Suppressor macrophage treated with lipopolysaccharide for 4 hours (primary cell): ENCODE results near the gene SCUBE1.

Experiments
- DNase-seq: peaks from one replicate; pipeline ENCODE4 v3.0.0-alpha.2; 2020

SCUBE1 gene

GRCh38 chr22:43233529-43233928 is 109.6 kb downstream of the SCUBE1 start:
- no peak for DNase-seq

- no peak for DNase-seq
Observed at GRCh38 chr22:43232445-43232844, 110.7 kb downstream of the SCUBE1 start.

GRCh38 chr22:43231724-43232034 is 111.5 kb downstream of the SCUBE1 start:
- no peak for DNase-seq

GRCh38 chr22:43230971-43231723 is 112.0 kb downstream of the SCUBE1 start:
- peak; percentile 56 for DNase-seq

GRCh38 chr22:43230571-43230970 is 112.6 kb downstream of the SCUBE1 start:
- DNase-seq: no peak

GRCh38 chr22:43228863-43229262 is 114.3 kb downstream of the SCUBE1 start:
- DNase-seq: no peak

GRCh38 chr22:43228330-43228729 is 114.8 kb downstream of the SCUBE1 start:
- peak; percentile 9 for DNase-seq

- DNase-seq: no peak
Observed at GRCh38 chr22:43227239-43227630, 115.9 kb downstream of the SCUBE1 start.

- DNase-seq: no peak
Observed at GRCh38 chr22:43226377-43227238, 116.6 kb downstream of the SCUBE1 start.

GRCh38 chr22:43225609-43226008 is 117.6 kb downstream of the SCUBE1 start:
- DNase-seq: no peak

- DNase-seq: no peak
Observed at GRCh38 chr22:43222987-43223386, 120.2 kb downstream of the SCUBE1 start.

GRCh38 chr22:43222262-43222661 is 120.9 kb downstream of the SCUBE1 start:
- no peak for DNase-seq

- DNase-seq: no peak
Observed at GRCh38 chr22:43220625-43221380, 122.4 kb downstream of the SCUBE1 start.

GRCh38 chr22:43218786-43219185 is 124.4 kb downstream of the SCUBE1 start:
- no peak for DNase-seq

- DNase-seq: no peak
Observed at GRCh38 chr22:43217285-43218030, 125.7 kb downstream of the SCUBE1 start.

GRCh38 chr22:43216738-43217137 is 126.4 kb downstream of the SCUBE1 start:
- no peak for DNase-seq

GRCh38 chr22:43213962-43214361 is 129.2 kb downstream of the SCUBE1 start:
- no peak for DNase-seq

- DNase-seq: no peak
Observed at GRCh38 chr22:43213051-43213450, 130.1 kb downstream of the SCUBE1 start.

- DNase-seq: no peak
Observed at GRCh38 chr22:43212434-43212952, 130.7 kb downstream of the SCUBE1 start.

- no peak for DNase-seq
Observed at GRCh38 chr22:43211941-43212433, 131.2 kb downstream of the SCUBE1 start.

- no peak for DNase-seq
Observed at GRCh38 chr22:43210631-43211515, 132.3 kb downstream of the SCUBE1 start.
